A549 (cell line): ENCODE results near the gene TNRC18. TPM values are rescaled to one million over a fixed set of nuclear protein-coding genes. Genes with fewer than 3 reads are reported as not detected.
"Not testable (repeated sequence)": the region's sequence is repeated elsewhere in the genome, so short reads cannot be mapped to it uniquely, and the experiment has no call there.

ENCODE experiments used
- ATAC-seq, 2 experiments: fragments of 200-7000 bp in 1 of 2; fragments of >200 bp in 1 of 2; cut with Nextera tagmentation in 1 of 2; cut with Tn5 transposase in 1 of 2; 3 replicates each; pipeline versions ENCODE4 v1.8.0 to v1.9.1; 2018 to 2020; ENCODE audit warnings: mild to moderate bottlenecking in 1 of 2, moderate library complexity in 1 of 2
- CTCF ChIA-PET: fragments of 300-600 bp; sonication (Branson Sonifier 250); formaldehyde crosslinking; extraction: SDS; loops from one replicate; lab custom pipeline; 2021; ENCODE audit warnings: antibody characterized with exemption, inconsistent platforms; lab: Yijun Ruan, JAX
- POLR2A ChIA-PET: fragments of 350-600 bp; formaldehyde crosslinking; extraction: SDS; loops from one replicate; lab custom pipeline; 2021; ENCODE audit warnings: antibody characterized with exemption, inconsistent platforms; lab: Yijun Ruan, JAX
- DNase-seq, 2 experiments: peaks; one replicate each; pipeline versions ENCODE4 v3.0.0 to v3.0.0-alpha.2; 2011 to 2016; ENCODE audit warnings: low read depth in 1 of 2, low spot score in 1 of 2
- FAIRE-seq: peaks from 2 replicates; lab custom pipeline; 2011; peaks lifted over from hg19 to GRCh38; lab: Jason Lieb, UNC
- H3K27ac ChIP-seq, 2 experiments: fragments of >200 bp; sonication (Bioruptor Twin); formaldehyde crosslinking; 3 replicates each; pipeline ENCODE4 v1.5.1; 2016 to 2017
- H3K4me1 ChIP-seq: fragments of >200 bp; sonication (Bioruptor Twin); formaldehyde crosslinking; 3 replicates; pipeline ENCODE4 v1.6.1; 2016
- H3K4me2 ChIP-seq: fragments of >200 bp; sonication (Bioruptor Twin); formaldehyde crosslinking; 3 replicates; pipeline ENCODE4 v1.6.1; 2016
- H3K4me3 ChIP-seq: fragments of >200 bp; sonication (Bioruptor Twin); formaldehyde crosslinking; 3 replicates; pipeline ENCODE4 v1.5.1; 2016
- H3K9me3 ChIP-seq: fragments of >200 bp; sonication (Bioruptor Twin); formaldehyde crosslinking; 3 replicates; pipeline ENCODE4 v1.6.1; 2016
- CTCF ChIP-seq: fragments of >200 bp; sonication (Bioruptor Twin); formaldehyde crosslinking; IDR thresholded peaks from 3 replicates; pipeline ENCODE4 v1.5.1; 2016
- ELK1 ChIP-seq: fragments of 150-350 bp; IDR thresholded peaks from 2 replicates; pipeline ENCODE4 v1.6.1; 2014; ENCODE audit warnings: low read depth, mild to moderate bottlenecking, low read length
- EP300 ChIP-seq, 2 experiments: fragments of >200 bp; sonication (Bioruptor Twin); formaldehyde crosslinking; IDR thresholded peaks; 2 replicates in 1 of 2; 3 replicates in 1 of 2; pipeline ENCODE4 v1.6.1; 2016 to 2017
- KDM1A ChIP-seq: fragments of 200-600 bp; sonication (generic); IDR thresholded peaks from 2 replicates; pipeline ENCODE4 v1.6.1; 2016; ENCODE audit warnings: low read depth, mild to moderate bottlenecking
- POLR2A ChIP-seq: IDR thresholded peaks from 2 replicates; pipeline ENCODE4 v1.6.1; 2012; ENCODE audit warnings: mild to moderate bottlenecking, low read length
- POLR2AphosphoS2 ChIP-seq: conservative IDR thresholded peaks from 2 replicates; pipeline ENCODE4 v1.6.1; 2012; ENCODE audit warnings: low read length, improper control_type of control experiment, inconsistent platforms
- REST ChIP-seq: fragments of 200-600 bp; sonication (generic); IDR thresholded peaks from 2 replicates; pipeline ENCODE4 v1.6.1; 2016; ENCODE audit warnings: antibody characterized with exemption, mild to moderate bottlenecking, moderate library complexity
- SMC3 ChIP-seq: fragments of >200 bp; sonication (Bioruptor Twin); formaldehyde crosslinking; IDR thresholded peaks from 3 replicates; pipeline ENCODE4 v1.6.1; 2018; ENCODE audit warnings: inconsistent platforms
- ZFP36 ChIP-seq: fragments of 450-650 bp; IDR thresholded peaks from 2 replicates; pipeline ENCODE4 v1.6.1; 2014; ENCODE audit warnings: borderline replicate concordance; ENCODE audit not compliant: partially characterized antibody
- WGBS: methylation state at CpG from one replicate; pipeline ENCODE4 v1.1.6; 2017; ENCODE audit errors: missing lambda C conversion rate; 5-methylcytosine and 5-hydroxymethylcytosine counted together
- polyA plus RNA-seq, 4 experiments: library from polyadenylated mRNA; depleted of rRNA in 3 of 4; stranded (reverse); fragments of >200 nt; fragmentation: RNase III in 1 of 4; extraction: RNeasy Plus Mini Kit Qiagen cat#74134 plus additional on column Dnase treatment in 1 of 4; gene quantifications; 2 replicates in 3 of 4; 3 replicates in 1 of 4; pipeline ENCODE4 v1.2.3, GENCODE V29; 2011 to 2017
- TF ChIP-seq, protein P1 (sequence below): IDR thresholded peaks from 2 replicates; pipeline ENCODE4 v1.6.1; 2012
- TF ChIP-seq, protein P2 (sequence below): IDR thresholded peaks from 2 replicates; pipeline ENCODE4 v1.6.1; 2012
- TF ChIP-seq, protein P3 (sequence below): fragments of >200 bp; sonication (Bioruptor Twin); formaldehyde crosslinking; IDR thresholded peaks from 3 replicates; pipeline ENCODE4 v1.6.1; 2016

TNRC18 gene
- polyA plus RNA-seq, 2 of the 4 experiments (the other 2 are of a cell fraction) = 15.5 to 39.9 TPM

GRCh38 chr7:5314864-5315263, 108.8 kb downstream of the TNRC18 start:
- no peak overlapping the region for H3K4me3 ChIP-seq
- FAIRE-seq = no peak
- DNase-seq = no peak
- CTCF ChIA-PET = no interaction called here
- no peak for TF ChIP-seq POLR2AphosphoS2
- no peak for TF ChIP-seq ELK1
- no peak for TF ChIP-seq EP300 (IDR thresholded peaks at IDR 0.05)
- TF ChIP-seq, protein P1, sequence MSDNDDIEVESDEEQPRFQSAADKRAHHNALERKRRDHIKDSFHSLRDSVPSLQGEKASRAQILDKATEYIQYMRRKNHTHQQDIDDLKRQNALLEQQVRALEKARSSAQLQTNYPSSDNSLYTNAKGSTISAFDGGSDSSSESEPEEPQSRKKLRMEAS = no peak
- no peak for TF ChIP-seq POLR2A
- no peak for TF ChIP-seq ZFP36
- TF ChIP-seq, all 56 proteins: peak for 0
- no peak overlapping the region for H3K27ac ChIP-seq
- WGBS = 98% methylated on average over 12 of the region's 19 CpGs
- POLR2A ChIA-PET = interaction anchor here (0.6 kb wide), 1 partner anchor 35 kb away, joined by 4 read pairs; no protein-coding TSS in a partner anchor
- no peaks in the 10 kb centered on the region for H3K4me1 ChIP-seq
- peaks cover 10% of the 10 kb centered on the region for H3K9me3 ChIP-seq
- ATAC-seq = no peak
- no peak overlapping the region for H3K4me2 ChIP-seq

DNA sequence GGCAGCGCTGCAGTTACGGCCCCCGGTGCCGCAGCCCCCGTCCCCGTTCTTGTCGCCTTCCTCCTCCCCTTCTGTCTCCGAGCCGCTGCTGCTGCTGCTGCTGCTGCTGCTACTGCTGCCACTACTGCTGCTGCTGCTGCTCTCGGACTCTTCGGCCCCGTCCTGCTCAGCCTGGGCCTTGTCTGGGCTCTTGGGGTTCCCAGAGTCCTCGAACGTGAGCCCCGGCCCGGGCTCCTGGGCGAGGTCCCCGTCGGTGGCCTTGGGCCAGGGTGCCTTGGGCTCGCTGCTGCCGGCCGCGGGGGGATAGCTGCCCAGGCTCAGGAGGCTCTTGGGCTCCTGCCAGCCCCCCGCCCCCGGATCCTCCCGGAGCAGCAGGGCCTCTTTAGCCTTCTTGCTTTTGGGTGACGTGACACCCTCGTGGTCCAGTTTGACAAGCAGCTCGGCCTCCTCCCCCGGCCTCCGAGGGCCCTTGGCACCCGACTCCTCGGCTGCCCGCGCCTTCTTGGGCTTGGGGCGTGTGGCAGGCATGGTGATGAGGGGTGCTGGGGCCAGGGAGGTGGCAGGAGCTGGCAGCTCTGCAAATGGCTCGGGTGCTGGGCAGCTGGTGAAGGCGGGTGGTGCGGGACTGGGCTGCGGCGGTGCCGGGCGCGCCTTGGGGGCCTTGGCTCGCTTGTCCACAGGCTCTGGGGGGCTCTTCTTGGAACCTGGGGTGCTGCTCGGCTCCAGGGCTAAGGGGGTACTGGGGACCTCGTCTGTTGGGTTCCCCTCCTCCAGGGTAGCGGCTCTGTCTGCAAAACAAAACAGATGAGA, 110.4 kb downstream of the TNRC18 start:
- H3K4me1 ChIP-seq, DNase-seq, H3K4me3 ChIP-seq, H3K4me2 ChIP-seq, ATAC-seq, H3K9me3 ChIP-seq, CTCF ChIA-PET, POLR2A ChIA-PET, FAIRE-seq, H3K27ac ChIP-seq: not testable (repeated sequence)
- 92% methylated on average over 42 of the region's 48 CpGs for WGBS

GRCh38 chr7:5312276-5313070, 111.2 kb downstream of the TNRC18 start:
- CTCF ChIA-PET = not testable (repeated sequence)

DNA sequence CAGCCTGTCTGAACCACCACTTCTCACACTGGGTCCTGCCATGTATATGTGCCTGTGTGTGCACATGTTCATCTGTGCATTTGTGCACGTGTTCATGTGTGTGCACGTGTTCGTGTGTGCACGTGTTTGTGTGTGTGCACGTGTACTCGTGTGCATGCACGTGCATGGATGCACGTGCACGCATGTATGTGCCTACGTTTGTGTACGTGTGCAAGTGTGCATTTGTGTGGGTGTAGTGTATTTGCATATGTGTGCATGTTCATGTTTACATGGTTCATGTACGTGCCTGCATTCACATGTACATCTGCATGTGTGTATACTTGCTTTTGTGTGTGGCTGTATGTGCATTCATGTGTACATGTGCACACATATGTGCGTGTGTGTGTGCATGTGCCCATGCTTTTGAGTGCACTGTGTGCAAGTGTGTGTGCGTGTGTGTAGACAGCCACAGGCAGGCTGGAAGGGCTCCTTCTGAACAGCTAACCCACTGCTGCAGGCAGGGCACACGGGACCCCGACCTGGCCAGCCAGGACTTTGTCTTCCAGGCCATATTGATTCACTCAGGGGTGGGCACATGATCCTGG, 112.7 kb downstream of the TNRC18 start:
- no peak for ATAC-seq

More at GRCh38 chr7:5312276-5313070, 111.2 kb downstream of the TNRC18 start:
- H3K4me3 ChIP-seq, ATAC-seq, H3K4me2 ChIP-seq, POLR2A ChIA-PET, H3K4me1 ChIP-seq, FAIRE-seq, DNase-seq, H3K27ac ChIP-seq, H3K9me3 ChIP-seq: not testable (repeated sequence)
- 90% methylated on average over 22 of the region's 46 CpGs for WGBS

DNA sequence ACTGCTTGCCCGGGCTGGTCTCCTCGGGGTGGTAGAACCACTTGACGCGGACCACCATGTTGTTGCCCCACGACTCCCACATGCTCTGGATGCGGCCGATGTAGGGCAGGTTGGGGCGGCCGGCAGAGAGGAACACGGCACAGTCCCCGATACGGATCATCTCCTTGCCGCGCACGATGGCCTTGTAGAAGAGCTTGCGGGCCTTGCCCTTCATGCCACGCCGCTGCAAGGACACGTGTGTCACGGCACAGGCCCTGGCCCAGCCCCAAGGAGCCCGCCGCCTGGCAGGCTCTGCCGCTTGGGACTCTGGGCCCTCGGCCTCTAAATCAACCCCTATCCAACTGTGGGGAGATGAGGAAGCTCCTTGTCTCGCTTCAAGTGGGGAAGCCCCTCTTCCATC, 114.5 kb downstream of the TNRC18 start:
- Histone ChIP-seq H3K27ac (no peak overlapping the region), H3K4me3 (no peak overlapping the region), H3K4me1 (no peaks in the 10 kb centered on the region), H3K9me3 (no peaks in the 10 kb centered on the region), H3K4me2 (no peak overlapping the region)
- FAIRE-seq = no peak
- ATAC-seq = no peak; a peak in 1 of 6 replicates
- 96% methylated on average over 21 of the region's 25 CpGs for WGBS
- no peak for DNase-seq
- POLR2A ChIA-PET = no interaction called here
- CTCF ChIA-PET = interaction anchor here (1.3 kb wide), 1 partner anchor 20 kb away, joined by 4 read pairs; no protein-coding TSS in a partner anchor
- TF ChIP-seq, protein P2, sequence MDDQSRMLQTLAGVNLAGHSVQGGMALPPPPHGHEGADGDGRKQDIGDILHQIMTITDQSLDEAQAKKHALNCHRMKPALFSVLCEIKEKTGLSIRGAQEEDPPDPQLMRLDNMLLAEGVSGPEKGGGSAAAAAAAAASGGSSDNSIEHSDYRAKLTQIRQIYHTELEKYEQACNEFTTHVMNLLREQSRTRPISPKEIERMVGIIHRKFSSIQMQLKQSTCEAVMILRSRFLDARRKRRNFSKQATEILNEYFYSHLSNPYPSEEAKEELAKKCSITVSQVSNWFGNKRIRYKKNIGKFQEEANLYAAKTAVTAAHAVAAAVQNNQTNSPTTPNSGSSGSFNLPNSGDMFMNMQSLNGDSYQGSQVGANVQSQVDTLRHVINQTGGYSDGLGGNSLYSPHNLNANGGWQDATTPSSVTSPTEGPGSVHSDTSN = no peak
- TF ChIP-seq CTCF (no peak), REST (no peak), SMC3 (no peak)

More for the DNA sequence above, 112.7 kb downstream of the TNRC18 start:
- H3K4me1 ChIP-seq = no peaks in the 10 kb centered on the region
- POLR2A ChIA-PET = no interaction called here
- no peak overlapping the region for H3K4me3 ChIP-seq
- no peak for DNase-seq
- CTCF ChIA-PET = no interaction called here
- H3K9me3 ChIP-seq = no peaks in the 10 kb centered on the region
- 96% methylated on average over 14 of the region's 16 CpGs for WGBS
- no peak for FAIRE-seq
- no peak overlapping the region for H3K4me2 ChIP-seq
- no peak overlapping the region for H3K27ac ChIP-seq
- peak; percentile 71; the same call in 1 of the 2 replicates for TF ChIP-seq KDM1A
- TF ChIP-seq, protein P3, sequence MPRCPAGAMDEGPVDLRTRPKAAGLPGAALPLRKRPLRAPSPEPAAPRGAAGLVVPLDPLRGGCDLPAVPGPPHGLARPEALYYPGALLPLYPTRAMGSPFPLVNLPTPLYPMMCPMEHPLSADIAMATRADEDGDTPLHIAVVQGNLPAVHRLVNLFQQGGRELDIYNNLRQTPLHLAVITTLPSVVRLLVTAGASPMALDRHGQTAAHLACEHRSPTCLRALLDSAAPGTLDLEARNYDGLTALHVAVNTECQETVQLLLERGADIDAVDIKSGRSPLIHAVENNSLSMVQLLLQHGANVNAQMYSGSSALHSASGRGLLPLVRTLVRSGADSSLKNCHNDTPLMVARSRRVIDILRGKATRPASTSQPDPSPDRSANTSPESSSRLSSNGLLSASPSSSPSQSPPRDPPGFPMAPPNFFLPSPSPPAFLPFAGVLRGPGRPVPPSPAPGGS = no peak
